AG04449 (cell line): ENCODE measurements around the gene POU2AF1.

ENCODE experiments used
- CTCF ChIA-PET: fragments of 350-600 bp; formaldehyde crosslinking; extraction: SDS; loops from one replicate; lab custom pipeline; 2021; ENCODE audit warnings: antibody characterized with exemption; lab: Yijun Ruan, JAX
- POLR2A ChIA-PET: fragments of 400-600, 350-600 bp; formaldehyde crosslinking; extraction: SDS; loops from one replicate; lab custom pipeline; 2020; ENCODE audit warnings: antibody characterized with exemption, inconsistent platforms; lab: Yijun Ruan, JAX
- DNase-seq: peaks from one replicate; pipeline ENCODE4 v3.0.0-alpha.2; 2010; ENCODE audit warnings: low read depth, low spot score
- H3K4me3 ChIP-seq: 2 replicates; pipeline ENCODE4 v1.5.1; 2011; ENCODE audit warnings: low read depth, mild to moderate bottlenecking, control low read depth, low read length
- TF ChIP-seq, protein P1 (sequence below): IDR thresholded peaks from one replicate; pipeline ENCODE4 v1.5.1; 2011; ENCODE audit warnings: mild to moderate bottlenecking, moderate library complexity, low read length, control low read depth, inconsistent platforms; ENCODE audit not compliant: insufficient read depth; ENCODE audit errors: missing control alignments

The POU2AF1 gene

DNA sequence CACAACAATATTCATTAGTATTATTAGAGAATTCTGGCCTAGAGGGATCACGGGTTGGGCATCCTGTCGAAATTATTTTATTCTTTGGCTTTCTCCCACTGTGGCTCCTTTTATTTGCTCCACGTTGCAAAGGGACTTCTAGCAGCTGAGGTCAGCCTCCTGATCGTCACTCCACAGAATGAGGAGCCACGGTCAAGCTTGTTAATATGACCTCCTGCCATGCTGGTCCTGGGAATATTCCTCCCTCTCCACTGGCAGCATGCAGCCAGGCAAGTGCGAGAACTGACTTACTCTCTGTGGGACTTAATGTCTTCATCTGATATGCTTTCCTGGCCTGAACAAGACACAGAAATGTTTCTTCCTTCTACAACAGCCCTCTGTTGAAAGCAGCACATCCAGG lies 59.8 kb downstream of the POU2AF1 start:
- TF ChIP-seq, protein P1, sequence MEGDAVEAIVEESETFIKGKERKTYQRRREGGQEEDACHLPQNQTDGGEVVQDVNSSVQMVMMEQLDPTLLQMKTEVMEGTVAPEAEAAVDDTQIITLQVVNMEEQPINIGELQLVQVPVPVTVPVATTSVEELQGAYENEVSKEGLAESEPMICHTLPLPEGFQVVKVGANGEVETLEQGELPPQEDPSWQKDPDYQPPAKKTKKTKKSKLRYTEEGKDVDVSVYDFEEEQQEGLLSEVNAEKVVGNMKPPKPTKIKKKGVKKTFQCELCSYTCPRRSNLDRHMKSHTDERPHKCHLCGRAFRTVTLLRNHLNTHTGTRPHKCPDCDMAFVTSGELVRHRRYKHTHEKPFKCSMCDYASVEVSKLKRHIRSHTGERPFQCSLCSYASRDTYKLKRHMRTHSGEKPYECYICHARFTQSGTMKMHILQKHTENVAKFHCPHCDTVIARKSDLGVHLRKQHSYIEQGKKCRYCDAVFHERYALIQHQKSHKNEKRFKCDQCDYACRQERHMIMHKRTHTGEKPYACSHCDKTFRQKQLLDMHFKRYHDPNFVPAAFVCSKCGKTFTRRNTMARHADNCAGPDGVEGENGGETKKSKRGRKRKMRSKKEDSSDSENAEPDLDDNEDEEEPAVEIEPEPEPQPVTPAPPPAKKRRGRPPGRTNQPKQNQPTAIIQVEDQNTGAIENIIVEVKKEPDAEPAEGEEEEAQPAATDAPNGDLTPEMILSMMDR: no peak
- DNase-seq: no peak
- CTCF ChIA-PET: no interaction called here
- POLR2A ChIA-PET: no interaction called here
- no peak overlapping the region for H3K4me3 ChIP-seq

GRCh38 chr11:111312076-111312475 lies 67.0 kb downstream of the POU2AF1 start:
- no peak overlapping the region for H3K4me3 ChIP-seq
- ChIA-PET CTCF (no interaction called here), POLR2A (no interaction called here)
- DNase-seq: no peak
- TF ChIP-seq, protein P1: no peak

DNA sequence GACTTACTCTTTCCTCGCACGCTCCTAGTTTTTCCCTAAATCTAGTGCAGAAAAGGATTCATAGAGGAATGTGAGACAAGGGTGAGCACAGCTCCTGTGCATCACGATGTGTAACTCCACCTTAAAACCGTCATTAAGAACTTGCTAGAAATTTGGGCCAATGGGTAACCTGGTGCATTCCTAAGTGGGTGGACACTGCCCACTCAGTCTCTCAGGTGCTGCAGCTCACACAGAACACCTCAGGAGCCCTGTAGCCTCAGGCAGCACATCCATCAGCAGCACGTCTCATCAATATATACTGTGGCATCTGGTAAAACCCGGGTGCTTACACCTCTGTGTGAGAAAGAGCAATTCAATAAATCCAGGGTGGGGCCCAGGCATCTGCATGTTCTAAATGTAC lies 68.4 kb downstream of the POU2AF1 start:
- POLR2A ChIA-PET: no interaction called here
- DNase-seq: no peak
- no peak overlapping the region for H3K4me3 ChIP-seq
- TF ChIP-seq, protein P1: no peak
- CTCF ChIA-PET: no interaction called here

DNA sequence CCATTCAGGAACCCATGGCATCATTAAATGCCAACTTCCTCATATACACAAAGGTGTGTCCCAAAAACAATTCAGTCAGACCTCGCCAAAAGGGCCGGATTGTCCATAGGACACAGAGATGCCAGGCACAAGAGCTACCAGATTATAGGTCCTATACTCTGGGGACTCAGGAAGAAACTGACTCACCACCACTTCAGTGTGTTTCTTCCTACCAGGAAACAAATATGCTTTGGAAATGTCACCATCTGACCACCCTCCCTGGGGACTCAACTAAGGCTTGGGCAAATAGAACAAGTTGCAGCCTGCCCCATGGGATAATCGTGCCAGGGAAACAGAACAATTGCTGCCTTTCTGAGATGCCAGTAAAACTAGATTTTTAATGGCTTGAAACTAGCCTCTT lies 69.0 kb downstream of the POU2AF1 start:
- TF ChIP-seq, protein P1: no peak
- DNase-seq: no peak
- POLR2A ChIA-PET: no interaction called here
- CTCF ChIA-PET: no interaction called here
- no peak overlapping the region for H3K4me3 ChIP-seq

- TF ChIP-seq, protein P1: no peak
- no peak overlapping the region for H3K4me3 ChIP-seq
- CTCF ChIA-PET: no interaction called here
- no peak for DNase-seq
- POLR2A ChIA-PET: no interaction called here
Observed at GRCh38 chr11:111309215-111309915, 69.7 kb downstream of the POU2AF1 start.

- CTCF ChIA-PET: no interaction called here
- TF ChIP-seq, protein P1: no peak
- H3K4me3 ChIP-seq: no peak overlapping the region
- DNase-seq: no peak
- POLR2A ChIA-PET: no interaction called here
Observed at GRCh38 chr11:111308140-111308539, 70.9 kb downstream of the POU2AF1 start.
